G401.6 (cell line): Measurements from ENCODE around the gene CCDC14.
"Not testable (repeated sequence)": the region's sequence is repeated elsewhere in the genome, so short reads cannot be mapped to it uniquely, and the experiment has no call there.

ENCODE experiments used
- FAIRE-seq: peaks from 2 replicates; lab custom pipeline; 2012; peaks lifted over from hg19 to GRCh38; lab: Jason Lieb, UNC

CCDC14 gene

GRCh38 chr3:123966799-123967198 is 5.8 kb upstream of the CCDC14 start:
- FAIRE-seq = not testable (repeated sequence)

GRCh38 chr3:123964793-123965192 is 3.8 kb upstream of the CCDC14 start:
- FAIRE-seq = not testable (repeated sequence)

GRCh38 chr3:123961508-123961856 is 453 bp upstream of the CCDC14 start:
- no peak for FAIRE-seq

- no peak for FAIRE-seq
These were observed 7.3 kb downstream of the CCDC14 start for GRCh38 chr3:123953735-123954134.

DNA sequence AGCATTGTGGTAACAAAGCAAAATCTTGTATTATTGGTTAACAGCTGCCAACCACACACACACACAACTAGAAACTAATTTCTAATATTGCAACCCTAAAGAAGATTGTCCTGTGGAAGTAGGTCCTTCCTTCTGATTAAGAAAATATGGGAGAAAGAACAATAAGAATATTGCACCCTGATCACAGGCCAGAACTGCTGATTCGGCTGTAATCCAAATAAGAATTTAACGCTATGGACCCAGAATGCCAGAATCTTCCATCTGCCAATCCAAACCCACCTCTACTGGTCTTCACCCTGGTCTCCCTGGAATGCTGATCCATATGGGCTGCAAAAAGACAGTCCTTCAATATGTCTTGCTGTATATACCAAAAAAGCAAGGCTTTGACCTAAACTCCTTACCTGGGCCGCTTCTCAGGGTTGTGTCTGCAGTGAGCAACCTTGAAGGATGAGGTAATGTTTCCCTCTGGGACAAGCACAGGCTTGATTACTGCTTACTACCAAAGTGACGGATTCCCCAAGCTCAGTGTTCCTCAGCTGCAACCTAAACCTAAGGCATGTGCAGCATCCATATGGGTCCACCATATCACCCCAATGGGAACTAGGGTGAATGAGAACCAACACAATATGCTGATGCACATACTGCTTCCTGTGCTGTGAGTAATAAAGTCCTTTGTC is 8.0 kb downstream of the CCDC14 start:
- no peak for FAIRE-seq

GRCh38 chr3:123951522-123952447 is 9.2 kb downstream of the CCDC14 start:
- FAIRE-seq = no peak

DNA sequence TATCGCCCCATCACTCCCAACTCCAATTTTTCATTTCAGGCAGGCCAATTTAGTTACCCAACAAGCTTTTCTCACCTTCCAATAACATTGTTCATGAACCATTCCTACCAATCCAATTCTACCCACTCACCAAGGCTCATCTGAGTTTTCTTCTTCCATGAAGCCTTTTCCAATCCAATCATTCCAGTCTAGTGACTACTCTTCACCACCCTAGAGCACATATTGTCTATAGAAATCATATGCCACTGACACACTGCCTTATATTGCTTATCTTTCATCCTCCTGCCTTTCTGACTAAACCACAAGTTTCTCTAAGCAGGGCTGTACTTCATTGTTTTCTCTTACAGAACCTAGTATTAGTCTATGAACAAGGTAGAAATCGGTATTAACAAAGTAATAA is 11.4 kb downstream of the CCDC14 start:
- FAIRE-seq = no peak

DNA sequence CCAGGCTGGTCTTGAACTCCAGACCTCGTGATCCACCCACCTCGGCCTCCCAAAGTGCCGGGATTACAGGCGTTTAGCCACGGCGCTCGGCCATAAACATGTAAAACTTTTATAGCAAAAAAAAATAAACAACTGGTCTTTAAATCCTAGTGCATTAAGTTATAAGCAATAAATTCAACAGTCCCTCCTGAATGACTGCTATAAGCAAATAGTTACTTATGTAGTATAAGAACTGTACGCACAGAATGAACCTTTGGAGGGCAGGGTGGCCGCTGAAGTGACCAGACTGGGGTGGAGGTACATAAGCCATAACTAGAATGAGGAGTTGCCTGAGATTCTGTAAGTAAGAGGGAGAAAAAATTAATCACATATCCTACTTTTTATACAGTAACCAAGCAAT is 12.6 kb downstream of the CCDC14 start:
- FAIRE-seq = no peak

GRCh38 chr3:123947482-123947881 is 13.5 kb downstream of the CCDC14 start:
- FAIRE-seq = peak; percentile 28

DNA sequence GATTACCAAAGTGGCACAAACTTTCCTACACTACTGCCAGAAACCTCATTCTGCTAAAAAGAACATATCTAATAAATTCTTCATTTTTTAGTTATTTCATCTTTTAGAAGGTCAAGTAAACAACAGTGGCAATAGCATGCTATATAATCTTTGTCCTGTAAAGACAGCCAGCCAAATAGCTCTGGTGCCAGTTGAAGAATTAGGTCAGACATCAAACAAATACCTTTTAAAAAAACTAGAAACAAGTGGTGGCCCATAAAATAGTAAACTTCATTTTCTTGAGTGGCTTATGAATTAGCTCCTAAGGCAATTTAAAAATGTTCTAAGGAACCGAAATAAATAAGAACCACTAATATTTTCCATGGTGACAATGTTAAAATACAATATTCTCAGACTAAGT is 19.5 kb downstream of the CCDC14 start:
- FAIRE-seq = no peak

GRCh38 chr3:123941121-123941520 is 19.9 kb downstream of the CCDC14 start:
- FAIRE-seq = no peak

- FAIRE-seq = peak; percentile 6
These were observed 21.3 kb downstream of the CCDC14 start for GRCh38 chr3:123939706-123940105.

DNA sequence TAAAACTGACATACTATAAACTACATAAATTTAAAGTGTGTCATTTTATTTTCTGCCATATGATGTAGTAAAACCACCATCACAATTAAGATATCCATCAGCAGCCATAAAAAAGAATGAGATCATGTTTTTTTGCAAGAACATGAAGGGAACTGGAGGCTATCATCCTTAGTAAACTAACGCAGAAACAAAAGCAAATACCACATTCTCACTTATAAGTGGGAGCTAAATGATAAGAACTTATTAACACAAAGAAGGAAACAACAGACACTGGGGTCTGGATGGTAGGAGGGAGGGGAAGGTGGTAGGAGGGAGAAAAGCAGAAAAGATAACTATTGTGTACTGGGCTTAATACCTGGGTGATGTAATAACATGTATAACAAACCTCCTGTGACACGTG is 24.6 kb downstream of the CCDC14 start:
- FAIRE-seq = no peak

- no peak for FAIRE-seq
These were observed 25.2 kb downstream of the CCDC14 start for GRCh38 chr3:123935830-123936229.

DNA sequence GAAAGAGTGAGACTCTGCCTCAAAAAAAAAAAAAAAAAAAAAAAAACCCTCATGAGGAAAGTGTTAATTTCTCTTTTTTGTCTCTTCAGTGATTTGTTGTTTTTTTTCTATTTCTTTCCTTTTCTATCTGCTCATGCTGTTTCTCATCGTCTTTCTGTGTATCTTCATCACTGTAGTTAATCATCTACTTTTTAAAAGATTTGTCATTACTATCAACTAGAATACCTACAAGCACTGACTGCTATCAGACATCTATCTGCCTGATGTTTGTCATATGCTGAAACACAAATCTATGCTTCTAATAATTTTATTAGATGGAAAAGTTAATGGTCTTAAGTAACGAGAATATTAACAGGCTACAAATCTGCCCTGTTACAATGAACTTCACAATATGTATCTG is 26.8 kb downstream of the CCDC14 start:
- no peak for FAIRE-seq

GRCh38 chr3:123930445-123930844 is 30.6 kb downstream of the CCDC14 start:
- FAIRE-seq = no peak

GRCh38 chr3:123929325-123929724 is 31.7 kb downstream of the CCDC14 start:
- FAIRE-seq = no peak

DNA sequence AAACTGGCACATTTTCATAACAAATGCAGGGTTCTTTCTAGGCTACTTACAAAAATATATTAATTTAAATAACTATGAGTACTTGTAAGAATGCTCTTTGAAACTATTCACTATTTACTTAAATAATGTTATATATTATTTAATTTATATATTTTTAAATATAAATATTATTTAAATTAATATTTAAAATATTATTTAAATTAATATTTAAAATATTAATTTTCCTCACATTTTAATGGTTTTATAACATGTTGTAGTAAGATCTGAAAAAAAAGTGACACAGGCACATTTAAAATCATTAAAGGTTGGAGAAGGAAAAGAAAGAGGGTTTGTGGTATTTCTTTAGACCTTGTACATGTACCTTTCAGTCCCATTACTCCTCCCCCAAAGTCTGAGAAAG is 34.6 kb downstream of the CCDC14 start:
- peak; percentile 95 for FAIRE-seq

- no peak for FAIRE-seq
These were observed 40.2 kb downstream of the CCDC14 start for GRCh38 chr3:123920868-123921267.

DNA sequence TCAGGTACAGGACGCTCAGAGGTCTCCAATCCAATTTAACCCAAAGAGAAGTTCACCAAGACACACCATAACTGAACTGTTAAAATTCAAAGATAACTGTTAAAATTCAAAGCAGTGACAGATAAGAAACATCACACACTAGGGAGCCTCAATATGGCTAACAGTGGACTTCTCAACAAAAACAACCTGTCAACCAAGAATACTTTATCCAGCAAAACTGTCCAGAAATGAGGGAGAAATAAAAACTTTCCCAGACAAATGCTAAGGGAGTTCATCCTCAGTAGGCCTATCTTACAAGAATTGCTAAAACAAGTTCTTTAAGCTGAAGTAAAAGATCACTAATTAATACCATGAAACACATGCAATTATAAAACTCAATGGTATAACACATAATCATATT is 40.6 kb downstream of the CCDC14 start:
- peak; percentile 19 for FAIRE-seq

GRCh38 chr3:123919353-123919752 is 41.7 kb downstream of the CCDC14 start:
- no peak for FAIRE-seq

DNA sequence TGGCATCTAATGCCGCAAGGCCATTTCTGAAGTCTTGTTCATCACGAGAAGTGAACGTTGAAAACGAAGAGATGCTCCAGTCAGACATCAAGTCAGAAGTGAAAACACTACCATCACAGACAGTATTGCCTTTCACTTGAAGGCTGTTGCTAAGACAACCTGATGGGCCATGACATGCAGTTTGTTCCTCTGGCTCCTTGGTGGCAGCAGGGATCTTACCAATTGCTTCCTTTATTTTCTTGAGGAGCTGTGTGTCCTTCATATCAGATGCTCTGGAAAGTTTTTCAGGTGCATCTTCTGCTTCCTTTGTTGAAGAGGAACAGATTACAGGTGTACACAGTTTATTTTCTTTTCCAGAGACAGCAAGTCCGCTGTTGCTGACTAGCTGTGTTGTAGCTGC is 46.2 kb downstream of the CCDC14 start:
- no peak for FAIRE-seq

GRCh38 chr3:123909785-123910184 is 51.2 kb downstream of the CCDC14 start:
- no peak for FAIRE-seq

DNA sequence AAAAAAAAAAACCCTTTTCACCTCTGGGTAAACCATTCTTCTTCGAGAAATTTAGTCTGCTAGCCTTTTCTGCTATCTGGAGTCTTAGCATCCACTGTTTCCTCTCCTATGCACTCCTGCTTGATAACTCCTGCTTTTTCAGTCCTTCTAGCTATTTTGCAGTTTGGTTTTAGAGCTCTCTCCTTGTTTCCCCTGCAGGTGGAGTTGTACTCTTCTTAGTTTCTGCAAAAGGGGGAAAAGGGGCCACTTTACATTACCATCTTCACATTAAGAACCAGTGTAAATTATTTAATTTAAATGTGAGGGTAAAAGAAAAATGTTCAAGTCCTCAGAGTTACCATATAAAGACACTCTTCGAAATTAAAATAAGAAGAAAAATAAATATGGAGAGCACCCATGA is 53.3 kb downstream of the CCDC14 start:
- no peak for FAIRE-seq
